ENCODE measurements around the gene CCDC15. TPM values are rescaled to one million over a fixed set of nuclear protein-coding genes. Genes with fewer than 3 reads are reported as not detected.
"Not testable (repeated sequence)": the region's sequence is repeated elsewhere in the genome, so short reads cannot be mapped to it uniquely, and the experiment has no call there.

Gene CCDC15
- total RNA-seq, 4 donors from 2014 or later: 0.42 to 1.6 (median 0.60) TPM

GRCh38 chr11:124954590-124954955 lies 571 bp downstream of the CCDC15 start:
- intact Hi-C loops (cut with DNase I): loop anchor here (5.0 kb wide), 2 partner anchors 77 to 282 kb away; partner anchors contain the start of genes SIAE and SPA17
- 40% methylated on average over 6 of the region's 6 CpGs for whole genome bisulfite sequencing
- H3K4me3 ChIP-seq: peak overlapping the region; percentile 72 to 77 (median 74)
- TF ChIP-seq CTCF (IDR thresholded peaks at IDR 0.05) (no peak), EP300 (IDR thresholded peaks at IDR 0.05) (no peak), POLR2AphosphoS5 (IDR thresholded peaks at IDR 0.05) (no peak), POLR2A (IDR thresholded peaks at IDR 0.05; ENCODE audit: low read depth) (no peak)
- H3K27ac ChIP-seq (replicated peaks in 1 of 4): peak overlapping the region; percentile 80 to 88 (median 82)
- DNase-seq (ENCODE audit: extremely low spot score): no peak
- no peaks in the 10 kb centered on the region for H3K36me3 ChIP-seq
- no peaks in the 10 kb centered on the region for H3K27me3 ChIP-seq
- H3K4me1 ChIP-seq: peaks cover 6 to 17% (median 14%) of the 10 kb centered on the region in 4 donors
- no peaks in the 10 kb centered on the region for H3K9me3 ChIP-seq

GRCh38 chr11:124955035-124955434 lies 1.0 kb downstream of the CCDC15 start:
- intact Hi-C loops (cut with DNase I): no loop called here
- Histone ChIP-seq H3K4me1 (peaks cover 6 to 17% (median 14%) of the 10 kb centered on the region in 4 donors), H3K36me3 (no peaks in the 10 kb centered on the region), H3K27ac (replicated peaks in 1 of 4) (no peak overlapping the region), H3K4me3 (no peak overlapping the region), H3K27me3 (no peaks in the 10 kb centered on the region), H3K9me3 (no peaks in the 10 kb centered on the region)
- DNase-seq (ENCODE audit: extremely low spot score): no peak
- no peak for TF ChIP-seq POLR2AphosphoS5 (IDR thresholded peaks at IDR 0.05)
- TF ChIP-seq POLR2A (IDR thresholded peaks at IDR 0.05; ENCODE audit: low read depth): no peak
- TF ChIP-seq EP300 (IDR thresholded peaks at IDR 0.05): no peak
- no peak for TF ChIP-seq CTCF (IDR thresholded peaks at IDR 0.05)

GRCh38 chr11:124961972-124962609 lies 8.1 kb downstream of the CCDC15 start:
- H3K27me3 ChIP-seq: no peaks in the 10 kb centered on the region
- TF ChIP-seq CTCF (IDR thresholded peaks at IDR 0.05) (peak; percentile 57 to 64 (median 59)), POLR2AphosphoS5 (IDR thresholded peaks at IDR 0.05) (no peak)
- intact Hi-C loops (cut with DNase I): loop anchor here (2.0 to 5.0 kb wide), 3 partner anchors 180 to 443 kb away; no protein-coding TSS in a partner anchor
- H3K9me3 ChIP-seq: no peaks in the 10 kb centered on the region
- DNase-seq (ENCODE audit: extremely low spot score): no peak
- H3K4me1 ChIP-seq: no peaks in the 10 kb centered on the region
- H3K4me3 ChIP-seq: no peak overlapping the region
- H3K36me3 ChIP-seq: no peaks in the 10 kb centered on the region
- 27% methylated on average over 5 of the region's 5 CpGs for WGBS
- no peak overlapping the region for H3K27ac ChIP-seq (replicated peaks in 1 of 4)

GRCh38 chr11:124968197-124968596 lies 14.2 kb downstream of the CCDC15 start:
- H3K4me3 ChIP-seq; H3K27ac ChIP-seq (replicated peaks in 1 of 4); H3K36me3 ChIP-seq; H3K9me3 ChIP-seq; DNase-seq (ENCODE audit: extremely low spot score); intact Hi-C loops (cut with DNase I); H3K4me1 ChIP-seq; H3K27me3 ChIP-seq: not testable (repeated sequence)
- 100% methylated on average over 2 of the region's 13 CpGs for WGBS

GRCh38 chr11:124970925-124971324 lies 16.9 kb downstream of the CCDC15 start:
- H3K27me3 ChIP-seq: no peaks in the 10 kb centered on the region
- no peak overlapping the region for H3K4me3 ChIP-seq
- no peak for TF ChIP-seq EP300 (IDR thresholded peaks at IDR 0.05)
- intact Hi-C loops (cut with DNase I): no loop called here
- H3K9me3 ChIP-seq: no peaks in the 10 kb centered on the region
- H3K27ac ChIP-seq (replicated peaks in 1 of 4): no peak overlapping the region
- no peaks in the 10 kb centered on the region for H3K4me1 ChIP-seq
- 81% methylated on average over 2 of the region's 2 CpGs for WGBS
- no peaks in the 10 kb centered on the region for H3K36me3 ChIP-seq
- no peak for DNase-seq (ENCODE audit: extremely low spot score)

- Histone ChIP-seq H3K36me3 (no peaks in the 10 kb centered on the region), H3K4me1 (no peaks in the 10 kb centered on the region), H3K4me3 (no peak overlapping the region), H3K27me3 (no peaks in the 10 kb centered on the region), H3K27ac (replicated peaks in 1 of 4) (no peak overlapping the region), H3K9me3 (no peaks in the 10 kb centered on the region)
- WGBS: 92% methylated on average over 2 of the region's 2 CpGs
- intact Hi-C loops (cut with DNase I): no loop called here
- no peak for DNase-seq (ENCODE audit: extremely low spot score)
- TF ChIP-seq POLR2A (IDR thresholded peaks at IDR 0.05; ENCODE audit: low read depth) (no peak), EP300 (IDR thresholded peaks at IDR 0.05) (no peak), CTCF (IDR thresholded peaks at IDR 0.05) (no peak), POLR2AphosphoS5 (IDR thresholded peaks at IDR 0.05) (no peak)
Measured at GRCh38 chr11:124971810-124972209, 17.8 kb downstream of the CCDC15 start.

Data from esophagus muscularis mucosa (tissue), 4 donors.